Activated T-cell treated with anti-CD3 and anti-CD28 coated beads, Interleukin-2, amount 50 U/mL, for 1 hour (primary cell): Measurements from ENCODE around the gene MTUS2.

Experiments used
- DNase-seq: peaks from one replicate; pipeline ENCODE4 v3.0.0-alpha.2; 2020

MTUS2 gene

GRCh38 chr13:29464105-29464679 lies 644.1 kb downstream of the MTUS2 start:
- no peak for DNase-seq

GRCh38 chr13:29465741-29466293 lies 645.7 kb downstream of the MTUS2 start:
- DNase-seq: no peak

- DNase-seq: no peak
Observed at GRCh38 chr13:29471551-29471950, 651.4 kb downstream of the MTUS2 start.

GRCh38 chr13:29472332-29472961 lies 652.3 kb downstream of the MTUS2 start:
- DNase-seq: peak; percentile 29

GRCh38 chr13:29473166-29473565 lies 653.0 kb downstream of the MTUS2 start:
- DNase-seq: no peak

GRCh38 chr13:29474991-29475390 lies 654.9 kb downstream of the MTUS2 start:
- no peak for DNase-seq

GRCh38 chr13:29476046-29476445 lies 655.9 kb downstream of the MTUS2 start:
- no peak for DNase-seq

- no peak for DNase-seq
Observed at GRCh38 chr13:29479716-29480492, 659.8 kb downstream of the MTUS2 start.

GRCh38 chr13:29480893-29481525 lies 660.9 kb downstream of the MTUS2 start:
- DNase-seq: no peak

- no peak for DNase-seq
Observed at GRCh38 chr13:29481603-29482002, 661.5 kb downstream of the MTUS2 start.

- DNase-seq: no peak
Observed at GRCh38 chr13:29482504-29482903, 662.4 kb downstream of the MTUS2 start.

GRCh38 chr13:29483211-29483610 lies 663.1 kb downstream of the MTUS2 start:
- no peak for DNase-seq

GRCh38 chr13:29483623-29484022 lies 663.5 kb downstream of the MTUS2 start:
- no peak for DNase-seq

- no peak for DNase-seq
Observed at GRCh38 chr13:29484236-29484635, 664.1 kb downstream of the MTUS2 start.

GRCh38 chr13:29484796-29485195 lies 664.7 kb downstream of the MTUS2 start:
- DNase-seq: no peak

- DNase-seq: no peak
Observed at GRCh38 chr13:29486551-29486950, 666.4 kb downstream of the MTUS2 start.

GRCh38 chr13:29487466-29488454 lies 667.6 kb downstream of the MTUS2 start:
- no peak for DNase-seq

GRCh38 chr13:29489650-29490560 lies 669.8 kb downstream of the MTUS2 start:
- no peak for DNase-seq

GRCh38 chr13:29490561-29490885 lies 670.4 kb downstream of the MTUS2 start:
- no peak for DNase-seq

GRCh38 chr13:29491248-29491647 lies 671.1 kb downstream of the MTUS2 start:
- no peak for DNase-seq

GRCh38 chr13:29493796-29494195 lies 673.7 kb downstream of the MTUS2 start:
- DNase-seq: no peak
